Measurements from ENCODE around the gene VIPR2.

GRCh38 chr7:159086301-159086925 is 58.3 kb downstream of the VIPR2 start:
- TF ChIP-seq, protein P1, sequence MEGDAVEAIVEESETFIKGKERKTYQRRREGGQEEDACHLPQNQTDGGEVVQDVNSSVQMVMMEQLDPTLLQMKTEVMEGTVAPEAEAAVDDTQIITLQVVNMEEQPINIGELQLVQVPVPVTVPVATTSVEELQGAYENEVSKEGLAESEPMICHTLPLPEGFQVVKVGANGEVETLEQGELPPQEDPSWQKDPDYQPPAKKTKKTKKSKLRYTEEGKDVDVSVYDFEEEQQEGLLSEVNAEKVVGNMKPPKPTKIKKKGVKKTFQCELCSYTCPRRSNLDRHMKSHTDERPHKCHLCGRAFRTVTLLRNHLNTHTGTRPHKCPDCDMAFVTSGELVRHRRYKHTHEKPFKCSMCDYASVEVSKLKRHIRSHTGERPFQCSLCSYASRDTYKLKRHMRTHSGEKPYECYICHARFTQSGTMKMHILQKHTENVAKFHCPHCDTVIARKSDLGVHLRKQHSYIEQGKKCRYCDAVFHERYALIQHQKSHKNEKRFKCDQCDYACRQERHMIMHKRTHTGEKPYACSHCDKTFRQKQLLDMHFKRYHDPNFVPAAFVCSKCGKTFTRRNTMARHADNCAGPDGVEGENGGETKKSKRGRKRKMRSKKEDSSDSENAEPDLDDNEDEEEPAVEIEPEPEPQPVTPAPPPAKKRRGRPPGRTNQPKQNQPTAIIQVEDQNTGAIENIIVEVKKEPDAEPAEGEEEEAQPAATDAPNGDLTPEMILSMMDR (IDR thresholded peaks at IDR 0.05; ENCODE audit: low read length) = no peak
- TF ChIP-seq EZH2phosphoT487 (IDR thresholded peaks at IDR 0.05; ENCODE audit: low read length) (no peak), EZH2 (optimal IDR thresholded peaks at IDR 0.05; ENCODE audit: low read depth, low read length) (no peak)

Data from MM.1S (cell line).